GM23338 (cell line): ENCODE data around the gene TBC1D28.
"Not testable (repeated sequence)": the region's sequence is repeated elsewhere in the genome, so short reads cannot be mapped to it uniquely, and the experiment has no call there.

Experiments
- CREB1 ChIP-seq: fragments of 250-450 bp; sonication (Bioruptor Pico); IDR thresholded peaks from 2 replicates; pipeline ENCODE4 v1.5.0; 2020; ENCODE audit warnings: low read depth, mild to moderate bottlenecking, moderate library complexity
- CTCF ChIP-seq, 2 experiments: fragments of 200-600 bp in 1 of 2; sonication (generic) in 1 of 2; conservative IDR thresholded peaks; 2 replicates each; pipeline versions ENCODE4 v1.5.1 to v1.6.1; 2016 to 2017; ENCODE audit warnings: antibody characterized with exemption in 2 of 2, low read depth in 2 of 2, mild to moderate bottlenecking in 2 of 2, moderate library complexity in 1 of 2
- EZH2 ChIP-seq: fragments of 200-600 bp; sonication (generic); IDR thresholded peaks from one replicate; pipeline ENCODE4 v1.8.0; 2017; ENCODE audit warnings: antibody characterized with exemption, mild to moderate bottlenecking, low read depth; ENCODE audit not compliant: unreplicated experiment
- EZH2phosphoT487 ChIP-seq: fragments of 200-600 bp; sonication (generic); IDR thresholded peaks from one replicate; pipeline ENCODE4 v1.8.1; 2018; ENCODE audit warnings: antibody characterized with exemption; ENCODE audit not compliant: unreplicated experiment
- JUNB ChIP-seq: IDR thresholded peaks from one replicate; pipeline ENCODE4 v1.6.1; 2016; ENCODE audit warnings: antibody characterized with exemption; ENCODE audit not compliant: unreplicated experiment
- NANOG ChIP-seq: IDR thresholded peaks from 2 replicates; pipeline ENCODE4 v1.6.1; 2016; ENCODE audit warnings: antibody characterized with exemption, borderline replicate concordance
- POLR2AphosphoS5 ChIP-seq: IDR thresholded peaks from 2 replicates; pipeline ENCODE4 v1.6.1; 2016; ENCODE audit warnings: antibody characterized with exemption, low read depth
- STAT1 ChIP-seq: IDR thresholded peaks from one replicate; pipeline ENCODE4 v1.6.1; 2016; ENCODE audit warnings: antibody characterized with exemption; ENCODE audit not compliant: unreplicated experiment
- ZNF114 ChIP-seq: fragments of 250-450 bp; sonication (Bioruptor Pico); IDR thresholded peaks from 2 replicates; pipeline ENCODE4 v1.5.0; 2020; ENCODE audit warnings: mild to moderate bottlenecking, moderate library complexity
- ZNF331 ChIP-seq: fragments of 250-450 bp; sonication (Bioruptor Pico); IDR thresholded peaks from 2 replicates; pipeline ENCODE4 v1.5.0; 2020; ENCODE audit warnings: low read depth, mild to moderate bottlenecking, moderate library complexity
- TF ChIP-seq, protein P1 (sequence below): IDR thresholded peaks from 2 replicates; pipeline ENCODE4 v1.6.1; 2016; ENCODE audit warnings: antibody characterized with exemption
- TF ChIP-seq, protein P2 (sequence below): IDR thresholded peaks from one replicate; pipeline ENCODE4 v1.6.1; 2018; ENCODE audit warnings: antibody characterized with exemption; ENCODE audit not compliant: unreplicated experiment

GRCh38 chr17:18661924-18662624, 17.9 kb upstream of the TBC1D28 start:
- TF ChIP-seq CTCF (conservative IDR thresholded peaks at IDR 0.05; ENCODE audit: low read depth in 2 of 2); EZH2; EZH2phosphoT487; CREB1 (CRISPR knock-in tag); POLR2AphosphoS5; NANOG; JUNB; ZNF114; ZNF331 (CRISPR knock-in tag); STAT1: not testable (repeated sequence)
- TF ChIP-seq, protein P1, sequence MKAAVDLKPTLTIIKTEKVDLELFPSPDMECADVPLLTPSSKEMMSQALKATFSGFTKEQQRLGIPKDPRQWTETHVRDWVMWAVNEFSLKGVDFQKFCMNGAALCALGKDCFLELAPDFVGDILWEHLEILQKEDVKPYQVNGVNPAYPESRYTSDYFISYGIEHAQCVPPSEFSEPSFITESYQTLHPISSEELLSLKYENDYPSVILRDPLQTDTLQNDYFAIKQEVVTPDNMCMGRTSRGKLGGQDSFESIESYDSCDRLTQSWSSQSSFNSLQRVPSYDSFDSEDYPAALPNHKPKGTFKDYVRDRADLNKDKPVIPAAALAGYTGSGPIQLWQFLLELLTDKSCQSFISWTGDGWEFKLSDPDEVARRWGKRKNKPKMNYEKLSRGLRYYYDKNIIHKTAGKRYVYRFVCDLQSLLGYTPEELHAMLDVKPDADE = not testable (repeated sequence)
- TF ChIP-seq, protein P2, sequence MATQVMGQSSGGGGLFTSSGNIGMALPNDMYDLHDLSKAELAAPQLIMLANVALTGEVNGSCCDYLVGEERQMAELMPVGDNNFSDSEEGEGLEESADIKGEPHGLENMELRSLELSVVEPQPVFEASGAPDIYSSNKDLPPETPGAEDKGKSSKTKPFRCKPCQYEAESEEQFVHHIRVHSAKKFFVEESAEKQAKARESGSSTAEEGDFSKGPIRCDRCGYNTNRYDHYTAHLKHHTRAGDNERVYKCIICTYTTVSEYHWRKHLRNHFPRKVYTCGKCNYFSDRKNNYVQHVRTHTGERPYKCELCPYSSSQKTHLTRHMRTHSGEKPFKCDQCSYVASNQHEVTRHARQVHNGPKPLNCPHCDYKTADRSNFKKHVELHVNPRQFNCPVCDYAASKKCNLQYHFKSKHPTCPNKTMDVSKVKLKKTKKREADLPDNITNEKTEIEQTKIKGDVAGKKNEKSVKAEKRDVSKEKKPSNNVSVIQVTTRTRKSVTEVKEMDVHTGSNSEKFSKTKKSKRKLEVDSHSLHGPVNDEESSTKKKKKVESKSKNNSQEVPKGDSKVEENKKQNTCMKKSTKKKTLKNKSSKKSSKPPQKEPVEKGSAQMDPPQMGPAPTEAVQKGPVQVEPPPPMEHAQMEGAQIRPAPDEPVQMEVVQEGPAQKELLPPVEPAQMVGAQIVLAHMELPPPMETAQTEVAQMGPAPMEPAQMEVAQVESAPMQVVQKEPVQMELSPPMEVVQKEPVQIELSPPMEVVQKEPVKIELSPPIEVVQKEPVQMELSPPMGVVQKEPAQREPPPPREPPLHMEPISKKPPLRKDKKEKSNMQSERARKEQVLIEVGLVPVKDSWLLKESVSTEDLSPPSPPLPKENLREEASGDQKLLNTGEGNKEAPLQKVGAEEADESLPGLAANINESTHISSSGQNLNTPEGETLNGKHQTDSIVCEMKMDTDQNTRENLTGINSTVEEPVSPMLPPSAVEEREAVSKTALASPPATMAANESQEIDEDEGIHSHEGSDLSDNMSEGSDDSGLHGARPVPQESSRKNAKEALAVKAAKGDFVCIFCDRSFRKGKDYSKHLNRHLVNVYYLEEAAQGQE = not testable (repeated sequence)
